Naive B cell (primary cell): ENCODE data around the gene ANXA2. TPM values are rescaled to one million over a fixed set of nuclear protein-coding genes. Genes with fewer than 3 reads are reported as not detected.
"Not testable (repeated sequence)": the region's sequence is repeated elsewhere in the genome, so short reads cannot be mapped to it uniquely, and the experiment has no call there.

ENCODE experiments used
- ATAC-seq, 2 donors: fragments of 150-1000 bp; cut with Tn5 transposase; 2 replicates each; pipeline ENCODE4 v1.10.0; 2021; ENCODE audit warnings: low read depth in 2 of 2, mild to moderate bottlenecking in 2 of 2, moderate library complexity in 2 of 2
- DNase-seq: peaks from one replicate; pipeline ENCODE4 v3.0.0; 2022
- H3K27ac Mint-ChIP-seq, 6 donors: one replicate each; pipeline ENCODE4 v1.8.0; 2020 to 2022; ENCODE audit warnings: mild to moderate bottlenecking in 6 of 6, mixed read lengths in 6 of 6, moderate library complexity in 5 of 6, inconsistent platforms in 2 of 6
- H3K27me3 Mint-ChIP-seq, 3 donors: one replicate each; pipeline ENCODE4 v1.8.0; 2021 to 2022; ENCODE audit warnings: mixed read lengths in 3 of 3, mild to moderate bottlenecking in 1 of 3
- H3K36me3 Mint-ChIP-seq, 2 donors: one replicate each; pipeline ENCODE4 v1.8.0; 2020 to 2022; ENCODE audit warnings: mixed read lengths in 2 of 2, inconsistent platforms in 1 of 2, mild to moderate bottlenecking in 1 of 2
- H3K4me1 Mint-ChIP-seq, 3 donors: one replicate each; pipeline ENCODE4 v1.8.0; 2020 to 2022; ENCODE audit warnings: mixed read lengths in 3 of 3, inconsistent platforms in 1 of 3, mild to moderate bottlenecking in 1 of 3, moderate library complexity in 1 of 3
- H3K4me3 Mint-ChIP-seq, 8 donors: one replicate each; pipeline ENCODE4 v1.8.0; 2020 to 2022; ENCODE audit warnings: mild to moderate bottlenecking in 8 of 8, mixed read lengths in 8 of 8, moderate library complexity in 8 of 8, inconsistent platforms in 2 of 8
- H3K9me3 Mint-ChIP-seq, 7 donors: one replicate each; pipeline ENCODE4 v1.8.0; 2020 to 2022; ENCODE audit warnings: mixed read lengths in 7 of 7, mild to moderate bottlenecking in 5 of 7, inconsistent platforms in 2 of 7, moderate library complexity in 1 of 7
- polyA plus RNA-seq, 6 donors: library from polyadenylated mRNA; unstranded; fragments of 300-500 nt; fragmentation: Illumina TruSeq; gene quantifications; one replicate each; pipeline ENCODE4 v1.2.3, GENCODE V29; 2021; ENCODE audit warnings: low read depth in 6 of 6

ANXA2 gene
- polyA plus RNA-seq, 6 donors from 2014 or later, result 111 to 188 (median 148) TPM

- DNase-seq, result no peak
- Mint-ChIP-seq H3K9me3 (peaks cover 0 to 2% (median 0%) of the 10 kb centered on the region in 7 donors), H3K27me3 (no peaks in the 10 kb centered on the region), H3K27ac (peak overlapping the region in 1 of 6 donors; percentile 56), H3K4me1 (no peaks in the 10 kb centered on the region), H3K4me3 (peak overlapping the region in 1 of 8 donors; percentile 37), H3K36me3 (peaks cover 0 to 3% of the 10 kb centered on the region in 2 donors)
- no peak for ATAC-seq
Measured at GRCh38 chr15:60363903-60364611, 33.7 kb downstream of the ANXA2 start.

GRCh38 chr15:60363087-60363549 is 34.7 kb downstream of the ANXA2 start:
- ATAC-seq (no peak), DNase-seq (no peak)
- H3K27me3 Mint-ChIP-seq, result no peaks in the 10 kb centered on the region
- H3K36me3 Mint-ChIP-seq, result peaks cover 0 to 3% of the 10 kb centered on the region in 2 donors
- H3K4me3 Mint-ChIP-seq, result no peak overlapping the region
- H3K4me1 Mint-ChIP-seq, result no peaks in the 10 kb centered on the region
- H3K9me3 Mint-ChIP-seq, result peaks cover 0 to 2% (median 0%) of the 10 kb centered on the region in 7 donors
- H3K27ac Mint-ChIP-seq, result no peak overlapping the region

GRCh38 chr15:60362321-60363086 is 35.3 kb downstream of the ANXA2 start:
- ATAC-seq (no peak), DNase-seq (no peak)
- Mint-ChIP-seq H3K9me3 (peaks cover 0 to 2% (median 0%) of the 10 kb centered on the region in 7 donors), H3K27me3 (no peaks in the 10 kb centered on the region), H3K4me3 (no peak overlapping the region), H3K27ac (peak overlapping the region in 2 of 6 donors; percentile 40 to 68), H3K36me3 (peaks cover 0 to 3% of the 10 kb centered on the region in 2 donors), H3K4me1 (no peaks in the 10 kb centered on the region)

- H3K27ac Mint-ChIP-seq, H3K36me3 Mint-ChIP-seq, H3K27me3 Mint-ChIP-seq, H3K9me3 Mint-ChIP-seq, H3K4me3 Mint-ChIP-seq, H3K4me1 Mint-ChIP-seq: not testable (repeated sequence)
- ATAC-seq, result peak in 1 of 2 donors; percentile 61
- DNase-seq, result peak; percentile 49
Measured at GRCh38 chr15:60359738-60360137, 38.0 kb downstream of the ANXA2 start.

- Mint-ChIP-seq H3K4me3 (no peak overlapping the region), H3K4me1 (no peaks in the 10 kb centered on the region), H3K36me3 (peaks cover 3 to 11% of the 10 kb centered on the region in 2 donors), H3K27ac (no peak overlapping the region), H3K9me3 (no peaks in the 10 kb centered on the region), H3K27me3 (no peaks in the 10 kb centered on the region)
- ATAC-seq (no peak), DNase-seq (no peak)
Measured at GRCh38 chr15:60358935-60359682, 38.7 kb downstream of the ANXA2 start.

- ATAC-seq (no peak), DNase-seq (no peak)
- no peaks in the 10 kb centered on the region for H3K4me1 Mint-ChIP-seq
- H3K9me3 Mint-ChIP-seq, result no peaks in the 10 kb centered on the region
- H3K27ac Mint-ChIP-seq, result peak overlapping the region in 1 of 6 donors; percentile 24
- peaks cover 16 to 26% of the 10 kb centered on the region in 2 donors for H3K36me3 Mint-ChIP-seq
- H3K4me3 Mint-ChIP-seq, result no peak overlapping the region
- no peaks in the 10 kb centered on the region for H3K27me3 Mint-ChIP-seq
Measured at GRCh38 chr15:60356832-60357231, 41.0 kb downstream of the ANXA2 start.

- Mint-ChIP-seq H3K27ac (no peak overlapping the region), H3K4me3 (no peak overlapping the region), H3K27me3 (no peaks in the 10 kb centered on the region), H3K9me3 (no peaks in the 10 kb centered on the region), H3K4me1 (no peaks in the 10 kb centered on the region), H3K36me3 (peaks cover 21 to 31% of the 10 kb centered on the region in 2 donors)
- ATAC-seq, result no peak
- DNase-seq, result no peak
Measured at GRCh38 chr15:60355148-60355857, 42.5 kb downstream of the ANXA2 start.

GRCh38 chr15:60353245-60353920 is 44.4 kb downstream of the ANXA2 start:
- no peaks in the 10 kb centered on the region for H3K27me3 Mint-ChIP-seq
- no peak overlapping the region for H3K4me3 Mint-ChIP-seq
- DNase-seq, result no peak
- H3K9me3 Mint-ChIP-seq, result no peaks in the 10 kb centered on the region
- H3K4me1 Mint-ChIP-seq, result no peaks in the 10 kb centered on the region
- peak overlapping the region in 1 of 6 donors; percentile 23 for H3K27ac Mint-ChIP-seq
- no peak for ATAC-seq
- peaks cover 28 to 33% of the 10 kb centered on the region in 2 donors for H3K36me3 Mint-ChIP-seq

GRCh38 chr15:60352525-60352924 is 45.3 kb downstream of the ANXA2 start:
- H3K4me3 Mint-ChIP-seq, result no peak overlapping the region
- H3K36me3 Mint-ChIP-seq, result peaks cover 35 to 39% of the 10 kb centered on the region in 2 donors
- ATAC-seq (no peak), DNase-seq (no peak)
- no peaks in the 10 kb centered on the region for H3K4me1 Mint-ChIP-seq
- no peaks in the 10 kb centered on the region for H3K27me3 Mint-ChIP-seq
- no peaks in the 10 kb centered on the region for H3K9me3 Mint-ChIP-seq
- peak overlapping the region in 1 of 6 donors; percentile 34 for H3K27ac Mint-ChIP-seq

GRCh38 chr15:60351066-60351465 is 46.7 kb downstream of the ANXA2 start:
- no peak for ATAC-seq

GRCh38 chr15:60350108-60350507 is 47.7 kb downstream of the ANXA2 start:
- no peak for ATAC-seq
- Mint-ChIP-seq H3K4me3 (no peak overlapping the region), H3K4me1 (no peaks in the 10 kb centered on the region), H3K36me3 (peaks cover 40 to 52% of the 10 kb centered on the region in 2 donors), H3K27ac (peak overlapping the region in 2 of 6 donors; percentile 32 to 50), H3K9me3 (peaks cover 0 to 2% (median 0%) of the 10 kb centered on the region in 7 donors), H3K27me3 (no peaks in the 10 kb centered on the region)
- no peak for DNase-seq

More at GRCh38 chr15:60351066-60351465, 46.7 kb downstream of the ANXA2 start:
- Mint-ChIP-seq H3K4me1 (no peaks in the 10 kb centered on the region), H3K4me3 (peak overlapping the region in 1 of 8 donors; percentile 41), H3K9me3 (no peaks in the 10 kb centered on the region), H3K27me3 (no peaks in the 10 kb centered on the region), H3K36me3 (peaks cover 40 to 54% of the 10 kb centered on the region in 2 donors), H3K27ac (peak overlapping the region in 1 of 6 donors; percentile 36)
- DNase-seq, result no peak

- peak overlapping the region in 1 of 6 donors; percentile 69 for H3K27ac Mint-ChIP-seq
- H3K36me3 Mint-ChIP-seq, result peaks cover 40 to 47% of the 10 kb centered on the region in 2 donors
- ATAC-seq (no peak), DNase-seq (no peak)
- H3K4me3 Mint-ChIP-seq, result no peak overlapping the region
- H3K9me3 Mint-ChIP-seq, result peaks cover 0 to 2% (median 0%) of the 10 kb centered on the region in 7 donors
- no peaks in the 10 kb centered on the region for H3K4me1 Mint-ChIP-seq
- no peaks in the 10 kb centered on the region for H3K27me3 Mint-ChIP-seq
Measured at GRCh38 chr15:60349589-60349988, 48.2 kb downstream of the ANXA2 start.
